GM21515 (cell line): Measurements from ENCODE around the gene MLLT1.

Experiments used
- ATAC-seq: cut with Tn5 transposase; IDR thresholded peaks from one replicate; pipeline ENCODE4 v1.9.1; 2021; ENCODE audit not compliant: unreplicated experiment

The MLLT1 gene

GRCh38 chr19:6236310-6237291 is 43.2 kb downstream of the MLLT1 start:
- no peak for ATAC-seq

- ATAC-seq: no peak
Measured at GRCh38 chr19:6235031-6235951, 44.5 kb downstream of the MLLT1 start.

- ATAC-seq: no peak
Measured at GRCh38 chr19:6234527-6234926, 45.2 kb downstream of the MLLT1 start.

GRCh38 chr19:6233827-6234511 is 45.8 kb downstream of the MLLT1 start:
- ATAC-seq: no peak

- no peak for ATAC-seq
Measured at GRCh38 chr19:6233056-6233826, 46.5 kb downstream of the MLLT1 start.

- no peak for ATAC-seq
Measured at GRCh38 chr19:6232601-6233055, 47.1 kb downstream of the MLLT1 start.

GRCh38 chr19:6230991-6231448 is 48.8 kb downstream of the MLLT1 start:
- no peak for ATAC-seq

GRCh38 chr19:6229951-6230712 is 49.6 kb downstream of the MLLT1 start:
- ATAC-seq: no peak

GRCh38 chr19:6229216-6229913 is 50.4 kb downstream of the MLLT1 start:
- ATAC-seq: no peak

- no peak for ATAC-seq
Measured at GRCh38 chr19:6228551-6229215, 51.1 kb downstream of the MLLT1 start.

GRCh38 chr19:6227936-6228325 is 51.8 kb downstream of the MLLT1 start:
- ATAC-seq: no peak

- no peak for ATAC-seq
Measured at GRCh38 chr19:6227156-6227935, 52.4 kb downstream of the MLLT1 start.

GRCh38 chr19:6226444-6227155 is 53.2 kb downstream of the MLLT1 start:
- ATAC-seq: no peak

GRCh38 chr19:6226012-6226411 is 53.8 kb downstream of the MLLT1 start:
- ATAC-seq: no peak

GRCh38 chr19:6225232-6225865 is 54.4 kb downstream of the MLLT1 start:
- ATAC-seq: no peak

- ATAC-seq: no peak
Measured at GRCh38 chr19:6224308-6224675, 55.5 kb downstream of the MLLT1 start.
